Hepatocyte (in vitro differentiated cells): ENCODE measurements around the gene FLYWCH2.

Source experiments
- EZH2 ChIP-seq: fragments of 200-600 bp; sonication (generic); IDR thresholded peaks from 2 replicates; pipeline ENCODE4 v1.6.1; 2016; ENCODE audit warnings: antibody characterized with exemption, mild to moderate bottlenecking, borderline replicate concordance
- EZH2phosphoT487 ChIP-seq: fragments of 200-600 bp; sonication (generic); IDR thresholded peaks from one replicate; pipeline ENCODE4 v1.6.1; 2018; ENCODE audit warnings: antibody characterized with exemption, mild to moderate bottlenecking, low read depth, moderate library complexity; ENCODE audit not compliant: unreplicated experiment, severe bottlenecking

DNA sequence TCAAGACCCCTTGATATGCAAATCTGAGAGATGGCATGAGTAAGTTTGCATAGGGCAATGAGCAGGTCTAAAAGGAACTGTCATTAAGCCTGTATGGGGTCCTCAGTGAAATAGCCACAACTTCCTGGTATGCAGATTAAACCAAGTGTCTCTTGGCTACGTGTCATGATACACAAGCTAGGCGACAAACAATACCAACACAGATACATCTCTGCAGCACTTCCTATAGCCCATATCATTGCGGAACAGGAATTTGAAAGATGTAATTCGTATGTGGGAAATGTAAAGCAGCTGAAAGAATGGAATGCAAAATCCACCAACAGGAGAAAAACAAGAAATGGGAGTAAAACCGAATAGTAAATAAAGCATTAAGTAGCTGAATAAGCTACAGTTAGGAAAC is 37.9 kb upstream of the FLYWCH2 start:
- no peak for TF ChIP-seq EZH2
- TF ChIP-seq EZH2phosphoT487 = no peak
